PFSK-1 (cell line): ENCODE results near the gene PANK4.

Experiments used
- POLR2AphosphoS5 ChIP-seq: IDR thresholded peaks from 2 replicates; pipeline ENCODE4 v1.6.1; 2012; ENCODE audit warnings: low read depth, mild to moderate bottlenecking, control low read depth, low read length, moderate library complexity
- SIN3A ChIP-seq: IDR thresholded peaks from 2 replicates; pipeline ENCODE4 v1.6.1; 2012; ENCODE audit warnings: mild to moderate bottlenecking, low read length, moderate library complexity, borderline replicate concordance; ENCODE audit not compliant: insufficient read depth
- TAF1 ChIP-seq: IDR thresholded peaks from 2 replicates; pipeline ENCODE4 v1.6.1; 2012; ENCODE audit warnings: low read length, control low read depth, borderline replicate concordance; ENCODE audit not compliant: insufficient read depth

DNA sequence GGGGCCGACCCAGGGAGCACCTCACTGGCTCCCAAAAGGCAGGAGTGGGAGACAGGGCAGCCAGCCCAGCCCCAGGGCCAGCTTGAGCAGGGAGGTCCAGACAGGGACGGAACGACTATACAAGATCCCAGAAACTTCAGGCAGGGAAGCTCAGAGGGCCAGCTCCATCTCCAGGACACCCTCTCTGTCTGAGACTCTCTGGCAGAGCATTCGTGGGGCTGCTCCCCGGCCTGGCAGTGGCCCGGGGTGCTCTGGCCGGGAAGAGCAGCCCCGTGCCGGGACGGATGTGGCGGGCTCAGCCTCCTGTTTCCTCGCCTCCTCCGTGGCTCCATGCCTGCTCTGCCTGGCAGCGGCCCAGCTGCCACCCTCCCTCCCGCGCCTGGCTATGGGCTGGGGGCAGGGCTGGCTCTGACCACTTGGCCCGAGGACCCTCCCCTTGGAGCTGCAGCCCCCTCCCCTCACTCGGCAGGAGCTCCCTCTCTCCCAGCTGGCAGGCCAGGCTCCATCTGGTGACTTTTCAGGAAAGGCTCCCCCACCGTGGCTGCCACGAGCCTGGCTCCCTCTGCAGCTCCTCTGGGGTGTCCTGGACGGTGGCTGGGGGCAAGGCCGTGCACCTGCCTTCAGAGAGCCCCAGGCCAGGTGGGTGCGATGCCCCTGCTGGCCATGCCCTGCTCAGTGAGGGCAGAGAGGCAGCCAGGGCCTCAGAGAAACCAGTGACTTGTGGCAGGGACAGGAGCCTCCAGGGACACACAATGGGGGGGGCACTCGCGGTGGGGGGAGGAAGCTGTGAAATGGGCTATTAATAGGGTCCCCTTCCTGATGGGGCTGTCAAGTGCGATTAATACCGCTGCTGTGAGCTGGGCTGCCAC is 55.9 kb downstream of the PANK4 start:
- no peak for TF ChIP-seq SIN3A
- no peak for TF ChIP-seq POLR2AphosphoS5
- TF ChIP-seq TAF1 = no peak
